SHP77 treated with DMSO at 0.1 percent for 48 hours (cell line): ENCODE data around the gene EOMES.
"Not testable (repeated sequence)": the region's sequence is repeated elsewhere in the genome, so short reads cannot be mapped to it uniquely, and the experiment has no call there.

Experiments used
- DNase-seq: peaks from one replicate; lab custom pipeline; 2025; lab: John Stamatoyannopoulos, UW

Gene EOMES

DNA sequence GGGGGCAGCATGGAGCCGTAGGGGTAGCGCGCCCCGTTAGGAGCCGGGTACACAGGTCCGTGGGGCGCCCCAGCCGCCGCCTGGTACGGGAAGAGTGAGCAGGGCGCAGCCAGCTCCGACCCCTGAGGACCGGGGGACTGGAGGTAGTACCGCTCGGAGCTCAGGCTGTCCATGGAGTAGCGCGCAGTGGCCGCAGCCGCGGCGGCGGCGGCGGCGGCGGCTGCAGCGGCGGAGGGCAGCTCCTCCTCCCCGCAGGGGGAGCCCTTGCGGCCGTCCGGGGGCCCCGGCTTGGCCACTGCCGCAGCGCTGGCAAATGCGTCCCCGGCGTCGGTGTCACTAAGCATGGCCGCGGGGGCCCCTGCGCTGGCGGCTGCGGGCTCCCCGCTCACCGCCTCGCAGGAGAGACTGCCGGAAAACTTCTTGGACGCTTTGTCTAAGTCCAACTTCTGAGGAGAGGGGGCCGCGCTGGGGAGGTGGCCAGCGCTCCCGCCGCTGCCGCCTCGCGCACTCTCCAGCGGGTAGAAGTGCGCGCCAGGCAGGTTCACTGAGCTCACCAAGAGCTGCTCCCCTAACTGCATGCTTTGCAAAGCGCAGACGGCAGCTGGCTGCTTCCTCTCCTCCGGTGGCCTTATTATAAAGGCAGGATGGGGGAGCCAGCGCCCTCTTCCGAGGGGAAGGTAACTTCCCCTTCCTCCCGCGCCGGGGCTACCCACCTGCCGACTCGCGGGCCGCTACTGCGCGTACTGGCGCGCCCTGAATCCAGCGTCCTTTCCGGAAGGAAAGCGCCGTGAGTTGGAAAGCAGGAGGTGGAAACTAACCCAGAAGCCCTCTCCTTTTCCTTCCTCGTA, at the start of gene EOMES:
EOMES (minus strand) TSS at position 607 of the 848 bp plus-strand sequence; CDS start at position 578, 29 bp downstream.
- no peak for DNase-seq

GRCh38 chr3:27770384-27770783, 48.3 kb upstream of the EOMES start:
- not testable (repeated sequence) for DNase-seq

- DNase-seq, result no peak
Observed at GRCh38 chr3:27767000-27767399, 44.9 kb upstream of the EOMES start.

GRCh38 chr3:27758083-27758482, 36.0 kb upstream of the EOMES start:
- no peak for DNase-seq

DNA sequence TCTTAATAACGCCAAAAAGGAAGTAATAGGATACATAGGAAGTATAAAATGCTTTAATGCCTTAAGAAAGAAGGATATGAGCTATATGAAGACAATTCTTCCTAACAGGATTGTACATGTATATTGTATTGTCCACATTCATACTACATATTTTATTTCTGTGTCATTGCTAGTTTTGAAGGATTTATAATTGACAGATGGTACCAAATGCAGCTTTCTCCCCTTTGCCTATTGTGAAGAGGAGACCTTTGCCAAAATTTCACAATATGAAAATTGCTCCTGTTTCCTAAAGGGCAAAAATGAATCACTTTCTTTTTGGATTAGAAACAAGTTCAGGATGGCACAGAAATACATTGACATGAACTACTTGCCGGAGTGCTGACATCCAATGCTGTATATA, 34.8 kb upstream of the EOMES start:
- no peak for DNase-seq

DNA sequence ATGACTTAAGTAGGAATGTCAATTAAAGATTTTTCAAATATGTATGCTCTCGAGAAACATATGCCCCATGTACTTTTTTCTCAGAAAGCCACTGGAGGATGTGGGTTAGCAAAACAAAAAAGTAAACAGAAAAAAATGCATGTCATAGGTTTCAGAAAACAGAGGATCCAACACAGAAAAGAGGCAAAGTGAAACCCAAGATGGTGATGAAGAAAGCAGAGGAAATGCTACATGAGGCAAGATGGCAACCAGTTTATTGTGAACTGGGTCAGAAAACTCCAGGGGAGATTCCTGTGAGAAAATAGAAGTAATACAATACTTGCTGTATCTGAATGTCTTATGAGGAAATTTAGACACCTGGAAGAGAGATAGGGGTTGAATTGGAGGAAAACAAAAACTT, 30.8 kb upstream of the EOMES start:
- no peak for DNase-seq

DNA sequence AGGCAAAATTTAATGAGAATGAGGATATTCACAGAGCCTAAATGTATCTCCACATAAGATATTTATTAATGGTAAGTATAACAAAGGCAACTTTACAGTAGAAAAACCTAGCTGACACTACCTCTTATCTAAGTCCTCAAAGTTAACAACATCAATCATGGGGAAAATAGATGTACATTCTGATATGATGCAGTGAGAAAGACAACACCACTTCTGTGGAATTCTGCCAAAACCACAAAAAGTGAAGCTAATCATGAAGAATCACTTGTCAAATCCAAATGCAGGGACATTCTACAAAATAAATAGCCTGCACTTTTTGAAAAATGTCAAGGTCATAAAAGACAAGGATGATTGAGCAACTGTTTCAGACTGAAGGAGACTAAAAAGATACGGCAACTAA, 27.5 kb upstream of the EOMES start:
- DNase-seq, result no peak

- DNase-seq, result no peak
Observed at GRCh38 chr3:27746838-27747237, 24.7 kb upstream of the EOMES start.

GRCh38 chr3:27740854-27741253, 18.7 kb upstream of the EOMES start:
- no peak for DNase-seq

- DNase-seq, result no peak
Observed at GRCh38 chr3:27737091-27737490, 15.0 kb upstream of the EOMES start.

- no peak for DNase-seq
Observed at GRCh38 chr3:27730774-27731659, 8.9 kb upstream of the EOMES start.

GRCh38 chr3:27729748-27730611, 7.9 kb upstream of the EOMES start:
- DNase-seq, result no peak

- DNase-seq, result no peak
Observed at GRCh38 chr3:27729325-27729724, 7.2 kb upstream of the EOMES start.

DNA sequence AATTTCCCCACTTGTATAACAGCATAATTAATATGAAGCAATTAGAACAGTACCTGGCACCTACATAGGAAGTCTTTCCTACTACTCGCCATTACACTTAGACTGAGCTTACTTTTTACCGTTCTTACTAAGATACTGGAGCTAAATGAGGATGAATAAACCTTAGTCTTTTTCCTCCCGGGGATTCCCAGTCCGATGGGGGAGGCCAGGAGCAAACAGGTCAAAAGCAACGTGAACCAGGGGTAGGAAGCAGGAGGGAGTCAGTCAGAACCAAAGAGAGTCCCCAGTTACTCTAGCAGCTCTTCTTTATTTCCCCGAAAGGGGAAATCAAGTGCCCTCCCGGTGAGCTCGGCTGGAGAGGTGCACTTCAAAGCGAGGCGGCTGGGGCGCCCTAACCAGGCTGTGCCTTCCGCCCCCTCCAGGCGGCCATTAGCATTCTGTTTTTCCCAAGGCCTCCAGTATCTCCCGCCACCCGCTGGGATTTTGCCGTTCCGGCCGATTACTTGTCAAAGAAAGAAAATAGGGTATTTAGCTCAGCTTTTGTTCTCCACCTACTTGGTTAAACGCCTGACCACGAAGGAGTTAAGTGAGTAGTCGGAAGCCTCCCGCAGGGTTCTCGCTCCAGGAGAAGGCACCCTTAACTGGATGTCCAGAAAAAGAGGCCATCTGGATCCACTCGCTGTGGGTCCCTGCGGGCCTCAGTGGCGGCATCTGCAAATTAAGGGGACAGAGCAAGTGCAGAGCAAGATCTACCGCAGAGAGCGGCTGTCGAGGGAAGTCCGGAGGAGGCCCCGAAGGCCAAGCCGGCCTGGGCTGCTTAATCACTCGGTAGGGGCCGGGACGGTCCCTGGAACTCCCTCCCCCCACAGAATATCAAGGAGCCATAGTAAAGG, 6.3 kb upstream of the EOMES start:
- DNase-seq, result no peak

- DNase-seq, result no peak
Observed at GRCh38 chr3:27726240-27726639, 4.1 kb upstream of the EOMES start.

- DNase-seq, result no peak
Observed at GRCh38 chr3:27724459-27725197, 2.5 kb upstream of the EOMES start.

DNA sequence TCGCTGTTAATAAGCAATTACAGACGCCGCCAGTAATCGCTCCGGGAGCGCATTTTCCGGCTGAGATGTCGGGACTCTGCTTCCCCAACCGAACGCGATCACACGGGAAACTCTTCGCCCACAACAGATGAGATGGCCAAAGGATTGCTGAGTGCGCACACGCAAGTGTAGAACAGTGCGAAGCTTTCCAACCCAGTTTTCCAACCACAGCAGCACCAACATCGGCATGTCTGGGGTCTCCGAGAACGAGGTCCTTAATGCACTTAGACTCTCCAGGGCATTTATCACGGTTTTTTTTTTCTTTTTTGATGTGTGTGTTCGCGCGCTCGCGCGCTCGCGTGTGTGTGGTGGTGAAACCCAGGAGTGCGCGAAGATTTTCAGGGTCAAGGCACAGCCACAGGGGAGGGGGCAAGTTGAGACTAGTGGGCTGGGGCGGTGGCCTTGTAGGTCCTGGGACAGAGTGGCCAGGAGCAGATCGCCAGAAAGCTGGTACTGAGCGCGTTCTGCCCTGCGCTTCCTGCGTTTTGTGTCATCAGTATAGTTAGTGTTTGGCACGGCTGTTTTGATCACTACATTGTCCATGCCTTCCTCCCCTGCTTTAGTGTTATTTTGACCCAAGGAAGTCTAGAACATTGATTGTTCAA, 1.8 kb upstream of the EOMES start:
- DNase-seq, result no peak

DNA sequence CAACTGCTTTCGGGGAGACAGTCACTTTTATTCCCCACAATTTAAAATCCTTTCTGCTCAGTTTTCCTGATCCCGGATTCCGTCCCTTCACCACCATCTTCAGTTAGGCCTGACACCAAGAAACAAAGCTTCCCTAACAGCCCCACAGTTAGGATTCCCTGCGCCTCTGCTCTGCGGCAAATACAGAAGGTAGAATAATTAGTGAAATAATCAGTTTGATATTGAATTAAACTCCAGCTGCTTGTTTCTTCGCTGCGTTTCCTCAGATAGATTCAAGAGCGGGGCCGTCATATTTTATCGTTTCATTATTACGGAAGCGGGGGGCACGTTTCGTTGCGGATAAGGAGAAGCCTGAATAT, 1.3 kb upstream of the EOMES start:
- no peak for DNase-seq

- no peak for DNase-seq
Observed at GRCh38 chr3:27723001-27723445, 900 bp upstream of the EOMES start.
